Measurements from ENCODE around the gene TAF11L13.

TAF11L13 gene

GRCh38 chr5:17680737-17681136, 48.8 kb downstream of the TAF11L13 start:
- DNase-seq = no peak

Measured in activated CD4-positive, alpha-beta T cell treated with anti-CD3 and anti-CD28 coated beads for 4 hours (primary cell).